AG10803 (cell line): ENCODE measurements around the gene TOX3.

Source experiments
- DNase-seq: peaks from one replicate; pipeline ENCODE4 v3.0.0; 2010; ENCODE audit warnings: low read depth
- H3K4me3 ChIP-seq: 2 replicates; pipeline ENCODE4 v1.5.1; 2011; ENCODE audit warnings: mild to moderate bottlenecking, low read length, control low read depth
- TF ChIP-seq, protein P1 (sequence below): conservative IDR thresholded peaks from 2 replicates; pipeline ENCODE4 v1.5.1; 2011; ENCODE audit warnings: mild to moderate bottlenecking, low read length, control low read depth, inconsistent platforms

TOX3 gene

DNA sequence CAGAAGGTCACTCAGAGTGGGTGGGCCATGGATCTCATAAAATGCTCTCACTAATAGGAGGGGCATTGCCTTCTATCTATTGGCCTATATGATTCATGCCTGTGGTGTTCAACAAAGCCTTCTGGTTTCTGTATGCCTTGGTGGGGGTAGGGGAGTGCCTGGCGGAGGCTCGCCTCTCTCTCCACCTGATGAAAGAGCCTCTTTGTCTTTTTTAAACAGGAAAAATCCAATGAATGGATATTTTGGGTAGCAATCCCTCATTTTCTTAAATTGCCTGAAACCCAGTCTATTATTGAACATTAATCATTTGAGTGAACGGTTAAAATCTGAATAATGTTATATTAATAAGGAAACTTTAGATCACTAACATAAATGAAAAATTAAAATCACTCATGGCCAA, 90.6 kb downstream of the TOX3 start:
- no peak overlapping the region for H3K4me3 ChIP-seq
- DNase-seq: no peak
- TF ChIP-seq, protein P1, sequence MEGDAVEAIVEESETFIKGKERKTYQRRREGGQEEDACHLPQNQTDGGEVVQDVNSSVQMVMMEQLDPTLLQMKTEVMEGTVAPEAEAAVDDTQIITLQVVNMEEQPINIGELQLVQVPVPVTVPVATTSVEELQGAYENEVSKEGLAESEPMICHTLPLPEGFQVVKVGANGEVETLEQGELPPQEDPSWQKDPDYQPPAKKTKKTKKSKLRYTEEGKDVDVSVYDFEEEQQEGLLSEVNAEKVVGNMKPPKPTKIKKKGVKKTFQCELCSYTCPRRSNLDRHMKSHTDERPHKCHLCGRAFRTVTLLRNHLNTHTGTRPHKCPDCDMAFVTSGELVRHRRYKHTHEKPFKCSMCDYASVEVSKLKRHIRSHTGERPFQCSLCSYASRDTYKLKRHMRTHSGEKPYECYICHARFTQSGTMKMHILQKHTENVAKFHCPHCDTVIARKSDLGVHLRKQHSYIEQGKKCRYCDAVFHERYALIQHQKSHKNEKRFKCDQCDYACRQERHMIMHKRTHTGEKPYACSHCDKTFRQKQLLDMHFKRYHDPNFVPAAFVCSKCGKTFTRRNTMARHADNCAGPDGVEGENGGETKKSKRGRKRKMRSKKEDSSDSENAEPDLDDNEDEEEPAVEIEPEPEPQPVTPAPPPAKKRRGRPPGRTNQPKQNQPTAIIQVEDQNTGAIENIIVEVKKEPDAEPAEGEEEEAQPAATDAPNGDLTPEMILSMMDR: no peak

DNA sequence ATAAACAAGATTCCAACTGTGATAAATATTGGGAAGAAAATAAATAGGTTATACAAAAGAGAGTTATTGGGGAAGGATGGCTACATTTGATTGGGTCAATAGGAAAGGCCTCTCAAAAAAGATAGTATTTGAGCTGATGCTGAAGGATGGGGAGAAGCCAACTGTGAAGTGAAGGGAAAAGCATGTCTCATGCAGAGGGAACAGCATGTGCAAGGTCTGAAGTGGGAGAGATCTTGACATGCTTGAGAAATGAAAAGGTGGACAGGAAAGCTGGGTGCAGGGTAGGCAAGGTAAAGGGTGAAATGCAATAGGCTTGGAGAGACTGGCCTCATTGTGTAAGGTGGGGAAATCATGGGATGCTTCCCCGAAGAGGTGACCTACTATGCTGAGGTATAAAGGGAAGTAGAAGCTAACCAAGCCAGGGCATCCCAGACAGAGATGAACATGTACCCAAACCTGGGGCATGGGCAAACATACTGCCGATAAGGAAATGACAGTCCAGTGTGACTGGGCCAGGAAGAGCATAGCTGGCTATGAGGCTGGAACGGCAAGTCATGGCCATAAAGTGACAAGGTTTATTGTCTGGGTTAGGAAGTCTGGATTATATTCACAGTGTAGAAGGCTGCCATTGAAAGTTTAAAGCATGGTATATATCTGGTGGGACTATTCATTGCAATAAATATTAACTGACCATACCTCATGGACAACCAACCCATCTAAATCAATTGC, 91.2 kb downstream of the TOX3 start:
- no peak for DNase-seq
- TF ChIP-seq, protein P1: no peak
- H3K4me3 ChIP-seq: no peak overlapping the region

DNA sequence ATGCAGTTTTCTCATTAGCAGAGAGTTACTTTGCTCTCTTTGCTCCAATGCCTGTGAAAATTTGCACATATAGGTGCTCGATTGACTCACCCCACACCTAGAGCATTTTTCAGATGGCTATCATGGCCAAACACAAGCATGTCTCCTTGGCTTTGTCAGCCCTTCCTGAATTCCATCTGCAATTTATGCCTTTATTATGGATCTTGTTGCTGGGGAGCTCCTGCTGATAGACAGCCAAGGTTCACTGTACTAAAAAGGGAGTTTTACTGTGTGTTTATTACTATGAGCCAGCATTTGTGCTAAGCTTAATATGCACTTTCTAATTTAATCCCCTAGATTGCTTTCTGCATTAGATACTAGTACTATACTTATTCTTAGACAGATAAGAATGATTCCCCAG, 93.3 kb downstream of the TOX3 start:
- no peak for DNase-seq
- H3K4me3 ChIP-seq: no peak overlapping the region
- TF ChIP-seq, protein P1: no peak

DNA sequence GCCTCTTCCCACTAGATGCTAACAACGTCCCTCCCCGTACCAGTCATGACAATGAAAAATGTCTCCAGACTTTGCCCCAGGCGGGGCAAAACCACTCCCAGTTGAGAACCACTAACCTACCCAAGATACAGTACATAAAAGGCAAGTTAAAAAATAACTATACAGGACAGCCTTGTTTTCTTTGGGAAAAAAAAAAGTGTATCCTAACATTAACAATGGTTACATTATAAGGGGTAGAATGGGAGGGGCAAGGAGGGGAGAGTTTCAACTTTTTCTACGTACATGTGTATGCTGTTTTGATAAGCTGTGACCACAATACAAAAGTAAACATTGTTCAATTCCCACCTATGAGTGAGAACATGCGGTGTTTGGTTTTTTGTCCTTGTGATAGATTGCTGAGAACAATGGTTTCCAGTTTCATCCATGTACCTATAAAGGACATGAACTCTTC, 94.9 kb downstream of the TOX3 start:
- H3K4me3 ChIP-seq: no peak overlapping the region
- DNase-seq: no peak
- TF ChIP-seq, protein P1: no peak

DNA sequence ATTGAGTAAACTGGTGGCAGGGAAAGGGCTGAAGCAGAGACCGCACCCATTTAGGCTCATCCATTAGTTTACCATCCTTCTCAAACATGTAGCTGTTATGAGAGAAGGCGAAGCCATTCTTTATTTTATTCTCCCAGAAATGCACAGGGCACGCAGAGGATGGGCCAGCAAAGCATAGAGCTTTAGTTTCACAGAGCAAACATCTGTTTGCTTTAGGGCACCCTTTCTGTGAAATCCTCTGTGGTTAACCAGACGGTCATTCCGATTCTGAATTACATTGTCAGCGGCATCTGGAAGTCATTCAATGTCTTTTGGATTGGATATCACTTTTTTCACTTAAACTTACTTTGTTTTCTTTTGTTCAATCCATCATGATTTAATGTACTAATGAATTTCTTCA, 96.0 kb downstream of the TOX3 start:
- DNase-seq: no peak
- TF ChIP-seq, protein P1: no peak
- no peak overlapping the region for H3K4me3 ChIP-seq

DNA sequence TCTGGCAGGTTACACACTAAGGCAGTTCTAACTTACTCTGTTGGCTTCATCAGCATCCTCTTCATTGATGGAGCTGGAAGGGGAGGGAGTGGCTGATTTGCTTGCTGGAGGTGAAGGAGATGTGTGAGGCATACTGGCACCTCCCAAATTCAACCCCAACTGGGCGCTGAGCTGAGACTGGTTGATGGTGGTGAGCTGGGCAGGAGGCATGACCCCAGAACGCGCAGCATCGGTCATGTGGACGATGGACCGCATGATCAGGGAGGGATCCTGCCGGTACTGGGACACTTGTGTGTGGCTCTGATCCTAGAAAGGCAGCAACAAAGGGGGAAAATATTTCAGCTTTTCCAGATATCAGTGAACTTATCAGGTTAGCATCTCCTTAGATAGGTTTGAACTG, 96.7 kb downstream of the TOX3 start:
- TF ChIP-seq, protein P1: no peak
- no peak overlapping the region for H3K4me3 ChIP-seq
- DNase-seq: no peak

DNA sequence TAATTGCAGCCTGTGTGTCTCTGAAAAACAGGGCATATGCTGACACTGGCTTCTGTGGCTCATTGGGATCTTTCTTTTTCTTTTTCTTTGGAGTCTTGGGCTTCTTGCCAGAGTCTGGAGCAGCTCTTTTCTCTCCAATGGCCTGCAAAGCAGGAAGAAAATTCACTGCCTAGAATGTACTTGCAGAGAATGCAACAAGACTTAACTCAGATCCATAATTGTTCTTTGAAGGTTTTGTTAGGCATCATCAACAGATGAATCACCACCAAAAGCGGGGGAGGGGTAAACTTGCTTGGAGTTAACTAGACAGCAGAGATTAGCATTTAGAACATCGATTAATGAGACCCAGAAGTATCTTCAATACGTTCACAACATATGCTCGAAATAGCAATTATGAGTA, 100.9 kb downstream of the TOX3 start:
- TF ChIP-seq, protein P1: no peak
- no peak overlapping the region for H3K4me3 ChIP-seq
- DNase-seq: no peak
